K562 (cell line): ENCODE measurements around the gene SV2C. TPM values are rescaled to one million over a fixed set of nuclear protein-coding genes. Genes with fewer than 3 reads are reported as not detected.

Experiments used
- ATAC-seq: fragments of 200-7000 bp; cut with Tn5 transposase; 3 replicates; pipeline ENCODE4 v1.9.1; 2020; ENCODE audit warnings: moderate library complexity
- BruUV-seq: library from RNA; stranded (reverse); fragments of 400-500 nt; replicated peaks from 2 replicates; lab custom pipeline; 2021; lab: Mats Ljungman, UMichigan
- CTCF ChIA-PET: fragments of 300-600 bp; formaldehyde crosslinking; extraction: SDS; loops from one replicate; lab custom pipeline; 2021; ENCODE audit warnings: low intra/inter-chr PET ratio; lab: Yijun Ruan, JAX
- POLR2A ChIA-PET: fragments of 300-600, 350-650 bp; sonication (Branson Sonifier 250); formaldehyde crosslinking; extraction: SDS; loops from one replicate; lab custom pipeline; 2021; ENCODE audit warnings: antibody characterized with exemption, inconsistent platforms; lab: Yijun Ruan, JAX
- DNase-seq, 4 experiments: peaks; one replicate each; pipeline versions ENCODE4 v3.0.0 to v3.0.0-alpha.2; 2011 to 2018; ENCODE audit warnings: low spot score in 3 of 4, mixed read lengths in 3 of 4; ENCODE audit errors: extremely low read depth in 1 of 4
- FAIRE-seq: peaks from 2 replicates; lab custom pipeline; 2011; peaks lifted over from hg19 to GRCh38; lab: Jason Lieb, UNC
- H2AFZ ChIP-seq: 2 replicates; pipeline ENCODE4 v1.6.0; 2011; ENCODE audit warnings: low read depth, low read length, control low read depth, inconsistent platforms
- H3K27ac ChIP-seq: fragments of 200-600 bp; 3 replicates; pipeline ENCODE4 v1.8.0; 2011; ENCODE audit warnings: low read depth, mild to moderate bottlenecking, control low read depth, inconsistent platforms, low read length, moderate library complexity, mixed read lengths; ENCODE audit errors: extremely low read depth
- H3K27me3 ChIP-seq, 2 experiments: fragments of 300-600 bp in 1 of 2; 2 replicates in 1 of 2; 3 replicates in 1 of 2; pipeline versions ENCODE4 v1.6.0 to v1.8.0; 2011; ENCODE audit warnings: inconsistent platforms in 2 of 2, low read length in 2 of 2, mild to moderate bottlenecking in 1 of 2, mixed read lengths in 1 of 2, moderate library complexity in 1 of 2; ENCODE audit not compliant: control insufficient read depth in 2 of 2, insufficient read depth in 2 of 2
- H3K36me3 ChIP-seq: fragments of 300-600 bp; 3 replicates; pipeline ENCODE4 v1.8.0; 2011; ENCODE audit warnings: mild to moderate bottlenecking, low read length, inconsistent platforms; ENCODE audit not compliant: control insufficient read depth, insufficient read depth
- H3K4me1 ChIP-seq, 2 experiments: fragments of 200-600 bp in 1 of 2; replicated peaks in 1 of 2; 2 replicates in 1 of 2; 3 replicates in 1 of 2; pipeline versions ENCODE4 v1.5.1 to v1.8.0; 2011; ENCODE audit warnings: inconsistent platforms in 2 of 2, low read length in 2 of 2, mild to moderate bottlenecking in 1 of 2, mixed read lengths in 1 of 2, moderate library complexity in 1 of 2; ENCODE audit not compliant: control insufficient read depth in 2 of 2, insufficient read depth in 2 of 2
- H3K4me2 ChIP-seq: 2 replicates; pipeline ENCODE4 v1.6.1; 2011; ENCODE audit warnings: low read length, control low read depth, inconsistent platforms, mixed read lengths; ENCODE audit not compliant: insufficient read depth
- H3K4me3 ChIP-seq: fragments of 200-600 bp; sonication (generic), shearing (Covaris generic); 2 replicates; pipeline ENCODE4 v1.5.1; 2016; ENCODE audit warnings: control low read depth, inconsistent platforms
- H3K79me2 ChIP-seq: fragments of 200-600 bp; 3 replicates; pipeline ENCODE4 v1.8.0; 2011; ENCODE audit warnings: low read length, inconsistent platforms; ENCODE audit not compliant: control insufficient read depth, insufficient read depth
- H3K9ac ChIP-seq, 2 experiments: 2 replicates each; pipeline versions ENCODE4 v1.6.0 to v1.6.1; 2011; ENCODE audit warnings: low read depth in 2 of 2, low read length in 2 of 2, control low read depth in 1 of 2, inconsistent platforms in 1 of 2, mild to moderate bottlenecking in 1 of 2, mixed read lengths in 1 of 2; ENCODE audit not compliant: insufficient read depth in 1 of 2
- H3K9me1 ChIP-seq: one replicate; pipeline ENCODE4 v1.6.0; 2011; ENCODE audit warnings: inconsistent platforms, mild to moderate bottlenecking, low read length, moderate library complexity; ENCODE audit not compliant: control insufficient read depth, insufficient read depth
- H3K9me3 ChIP-seq: replicated peaks from 2 replicates; pipeline ENCODE4 v1.5.1; 2011; ENCODE audit warnings: low read depth, low read length, inconsistent platforms; ENCODE audit not compliant: control insufficient read depth, insufficient read depth
- H4K20me1 ChIP-seq: replicated peaks from 2 replicates; pipeline ENCODE4 v1.6.1; 2011; ENCODE audit warnings: low read length, inconsistent platforms, mixed read lengths; ENCODE audit not compliant: control insufficient read depth, insufficient read depth
- FOXA3 ChIP-seq, 2 experiments: fragments of 450-650 bp in 1 of 2; sonication (generic) in 1 of 2; formaldehyde crosslinking; IDR thresholded peaks in 1 of 2; conservative IDR thresholded peaks in 1 of 2; 2 replicates each; pipeline versions ENCODE4 v1.4.0 to v1.8.0; 2020 to 2022; ENCODE audit warnings: mild to moderate bottlenecking in 2 of 2, missing genetic modification reagents in 1 of 2
- GTF2F1 ChIP-seq: IDR thresholded peaks from 2 replicates; pipeline ENCODE4 v1.6.1; 2011; ENCODE audit warnings: low read depth, low read length, improper control_type of control experiment
- LCOR ChIP-seq: sonication (generic); formaldehyde crosslinking; IDR thresholded peaks from 2 replicates; pipeline ENCODE4 v1.8.0; 2022; ENCODE audit warnings: mild to moderate bottlenecking, missing genetic modification reagents
- PTTG1 ChIP-seq: fragments of 450-650 bp; IDR thresholded peaks from 2 replicates; pipeline ENCODE4 v1.6.1; 2016; ENCODE audit warnings: low read depth, mild to moderate bottlenecking, missing genetic modification characterization, missing compliant biosample characterization
- PYGO2 ChIP-seq: fragments of 450-650 bp; IDR thresholded peaks from 2 replicates; pipeline ENCODE4 v1.6.1; 2016; ENCODE audit warnings: mild to moderate bottlenecking, missing genetic modification characterization, moderate library complexity, missing compliant biosample characterization
- RAD51 ChIP-seq: fragments of 450-650 bp; IDR thresholded peaks from 2 replicates; pipeline ENCODE4 v1.7.1; 2016; ENCODE audit warnings: low read depth, mild to moderate bottlenecking, borderline replicate concordance
- RHOXF2B ChIP-seq: fragments of 250-450 bp; sonication (Bioruptor Pico); conservative IDR thresholded peaks from 2 replicates; pipeline ENCODE4 v1.5.1; 2021
- SIRT6 ChIP-seq: IDR thresholded peaks from one replicate; pipeline ENCODE4 v1.6.1; 2012; ENCODE audit warnings: low read depth, mild to moderate bottlenecking, control low read depth, inconsistent platforms, low read length, moderate library complexity
- STAT5A ChIP-seq: IDR thresholded peaks from 2 replicates; pipeline ENCODE4 v1.6.1; 2012; ENCODE audit warnings: low read length, inconsistent platforms, borderline replicate concordance
- ZC3H4 ChIP-seq: sonication (generic); formaldehyde crosslinking; IDR thresholded peaks from 2 replicates; pipeline ENCODE4 v1.9.0; 2021; ENCODE audit warnings: missing genetic modification reagents, borderline replicate concordance
- WGBS: fragments of 100-300 bp; shearing (Covaris generic); methylation state at CpG from one replicate; pipeline ENCODE4 v1.1.6; 2016; ENCODE audit warnings: low coverage, mixed read lengths; ENCODE audit not compliant: insufficient coverage; ENCODE audit errors: missing lambda C conversion rate; 5-methylcytosine and 5-hydroxymethylcytosine counted together
- in situ Hi-C: fragments of 300-500 bp; cut with MboI; formaldehyde crosslinking; loops from 4 replicates; pipeline ENCODE4 v1.15.0; 2018; ENCODE audit warnings: inconsistent platforms, mixed read lengths
- intact Hi-C: fragments of 100-400 bp; cut with micrococcal nuclease; formaldehyde crosslinking; loops from 2 replicates; pipeline ENCODE4 v1.14.2; 2022
- polyA plus RNA-seq, 8 experiments: library from polyadenylated mRNA; depleted of rRNA in 4 of 8; stranded (reverse) in 5 of 8; unstranded in 3 of 8; fragments of >200 nt; fragmentation: Nextera tagmentation in 2 of 8; fragmentation: Illumina TruSeq in 1 of 8; extraction: Ambion mirVana in 2 of 8; extraction: Trizol in 1 of 8; gene quantifications; 2 replicates each; pipeline versions ENCODE4 v1.2.1 to v1.2.3, GENCODE V29; 2011 to 2014; ENCODE audit warnings: inconsistent platforms in 1 of 8, missing spikeins in 1 of 8
- total RNA-seq, 7 experiments: library from RNA; depleted of rRNA in 6 of 7; stranded (reverse); fragments of >200 nt in 6 of 7; fragmentation: Illumina TruSeq in 2 of 7; extraction: Trizol in 2 of 7; gene quantifications; 2 replicates each; pipeline versions ENCODE4 v1.2.1 to v1.2.3, GENCODE V29; 2011 to 2021; ENCODE audit warnings: low replicate concordance in 1 of 7
- TF ChIP-seq, protein P1 (sequence below): sonication (generic); formaldehyde crosslinking; IDR thresholded peaks from 2 replicates; pipeline ENCODE4 v1.8.1; 2023; ENCODE audit warnings: mild to moderate bottlenecking, missing genetic modification reagents
- TF ChIP-seq, protein P2 (sequence below): sonication (generic); formaldehyde crosslinking; IDR thresholded peaks from 2 replicates; pipeline ENCODE4 v1.8.1; 2022; ENCODE audit warnings: missing genetic modification reagents
- TF ChIP-seq, protein P3 (sequence below): fragments of 450-650 bp; formaldehyde crosslinking; IDR thresholded peaks from 2 replicates; pipeline ENCODE4 v1.4.0; 2020; ENCODE audit warnings: mild to moderate bottlenecking, mixed read lengths
- TF ChIP-seq, protein P4 (sequence below): fragments of 450-650 bp; conservative IDR thresholded peaks from 2 replicates; pipeline ENCODE4 v1.6.1; 2016; ENCODE audit warnings: missing genetic modification characterization, low read depth, mild to moderate bottlenecking, missing compliant biosample characterization, moderate library complexity

SV2C gene
- total and polyA plus RNA-seq, 9 of the 15 experiments (the other 6 are each of a cell fraction or from before 2014, with no cell fraction given), result 0.05 TPM; not detected in 8

DNA sequence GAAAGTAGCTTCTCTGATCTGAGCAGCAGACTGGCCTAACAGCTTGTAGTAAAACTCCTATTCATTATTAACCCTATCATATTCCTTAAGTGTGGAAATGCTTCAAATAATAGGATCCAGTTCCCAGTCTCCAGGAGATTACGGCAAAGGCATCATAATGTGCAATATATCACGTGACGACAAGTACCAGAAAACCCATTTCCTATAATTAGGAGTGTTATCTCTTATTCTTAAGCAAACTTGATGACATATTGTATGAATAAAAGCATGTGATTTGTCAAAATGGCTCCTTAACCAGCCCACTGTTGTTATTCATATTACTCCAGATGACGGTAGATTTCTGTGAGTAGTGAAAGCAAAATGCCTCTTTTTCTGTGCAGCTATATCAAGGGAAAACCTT is 2.9 kb downstream of the SV2C start:
- intact Hi-C loops, result no loop called here
- POLR2A ChIA-PET, result interaction anchor here (0.7 kb wide), 1 partner anchor 90 kb away, joined by 3 read pairs; no protein-coding TSS in a partner anchor
- Histone ChIP-seq H4K20me1 (0 out of 2 replicates have a peak, but pooled peaks cover 4% of the 10 kb centered on the region), H3K36me3 (no peaks in the 10 kb centered on the region), H2AFZ (no peak overlapping the region), H3K79me2 (no peaks in the 10 kb centered on the region), H3K27ac (no peak overlapping the region), H3K4me2 (no peak overlapping the region), H3K27me3 (peaks cover 12 to 31% of the 10 kb centered on the region in 2 experiments), H3K4me1 (peaks cover 0 to 9% of the 10 kb centered on the region in 2 experiments; a peak in 1 of 5 replicates), H3K9me3 (no peaks in the 10 kb centered on the region), H3K9me1 (no peaks in the 10 kb centered on the region), H3K4me3 (no peak overlapping the region), H3K9ac (no peak overlapping the region)
- no TSS peak for BruUV-seq
- in situ Hi-C loops, result no loop called here
- ATAC-seq, result no peak
- CTCF ChIA-PET, result no interaction called here
- FAIRE-seq, result no peak
- DNase-seq, result no peak
- WGBS, result 2% methylated on average over 4 of the region's 4 CpGs
- TF ChIP-seq RAD51 (peak; percentile 29; the same call in 1 of the 2 replicates), RHOXF2B (no peak), LCOR (CRISPR knock-in tag) (no peak), ZC3H4 (CRISPR knock-in tag) (no peak), STAT5A (no peak), PYGO2 (tag) (no peak), GTF2F1 (no peak), SIRT6 (no peak), FOXA3 (CRISPR knock-in tag; conservative IDR thresholded peaks at IDR 0.05 in 1 of 2, IDR thresholded peaks at IDR 0.05 in 1 of 2) (no peak), PTTG1 (tag) (no peak)
- TF ChIP-seq, protein P1, sequence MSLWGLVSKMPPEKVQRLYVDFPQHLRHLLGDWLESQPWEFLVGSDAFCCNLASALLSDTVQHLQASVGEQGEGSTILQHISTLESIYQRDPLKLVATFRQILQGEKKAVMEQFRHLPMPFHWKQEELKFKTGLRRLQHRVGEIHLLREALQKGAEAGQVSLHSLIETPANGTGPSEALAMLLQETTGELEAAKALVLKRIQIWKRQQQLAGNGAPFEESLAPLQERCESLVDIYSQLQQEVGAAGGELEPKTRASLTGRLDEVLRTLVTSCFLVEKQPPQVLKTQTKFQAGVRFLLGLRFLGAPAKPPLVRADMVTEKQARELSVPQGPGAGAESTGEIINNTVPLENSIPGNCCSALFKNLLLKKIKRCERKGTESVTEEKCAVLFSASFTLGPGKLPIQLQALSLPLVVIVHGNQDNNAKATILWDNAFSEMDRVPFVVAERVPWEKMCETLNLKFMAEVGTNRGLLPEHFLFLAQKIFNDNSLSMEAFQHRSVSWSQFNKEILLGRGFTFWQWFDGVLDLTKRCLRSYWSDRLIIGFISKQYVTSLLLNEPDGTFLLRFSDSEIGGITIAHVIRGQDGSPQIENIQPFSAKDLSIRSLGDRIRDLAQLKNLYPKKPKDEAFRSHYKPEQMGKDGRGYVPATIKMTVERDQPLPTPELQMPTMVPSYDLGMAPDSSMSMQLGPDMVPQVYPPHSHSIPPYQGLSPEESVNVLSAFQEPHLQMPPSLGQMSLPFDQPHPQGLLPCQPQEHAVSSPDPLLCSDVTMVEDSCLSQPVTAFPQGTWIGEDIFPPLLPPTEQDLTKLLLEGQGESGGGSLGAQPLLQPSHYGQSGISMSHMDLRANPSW (CRISPR knock-in tag), result no peak
- TF ChIP-seq, protein P2, sequence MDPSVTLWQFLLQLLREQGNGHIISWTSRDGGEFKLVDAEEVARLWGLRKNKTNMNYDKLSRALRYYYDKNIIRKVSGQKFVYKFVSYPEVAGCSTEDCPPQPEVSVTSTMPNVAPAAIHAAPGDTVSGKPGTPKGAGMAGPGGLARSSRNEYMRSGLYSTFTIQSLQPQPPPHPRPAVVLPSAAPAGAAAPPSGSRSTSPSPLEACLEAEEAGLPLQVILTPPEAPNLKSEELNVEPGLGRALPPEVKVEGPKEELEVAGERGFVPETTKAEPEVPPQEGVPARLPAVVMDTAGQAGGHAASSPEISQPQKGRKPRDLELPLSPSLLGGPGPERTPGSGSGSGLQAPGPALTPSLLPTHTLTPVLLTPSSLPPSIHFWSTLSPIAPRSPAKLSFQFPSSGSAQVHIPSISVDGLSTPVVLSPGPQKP, result no peak
- TF ChIP-seq, protein P3, sequence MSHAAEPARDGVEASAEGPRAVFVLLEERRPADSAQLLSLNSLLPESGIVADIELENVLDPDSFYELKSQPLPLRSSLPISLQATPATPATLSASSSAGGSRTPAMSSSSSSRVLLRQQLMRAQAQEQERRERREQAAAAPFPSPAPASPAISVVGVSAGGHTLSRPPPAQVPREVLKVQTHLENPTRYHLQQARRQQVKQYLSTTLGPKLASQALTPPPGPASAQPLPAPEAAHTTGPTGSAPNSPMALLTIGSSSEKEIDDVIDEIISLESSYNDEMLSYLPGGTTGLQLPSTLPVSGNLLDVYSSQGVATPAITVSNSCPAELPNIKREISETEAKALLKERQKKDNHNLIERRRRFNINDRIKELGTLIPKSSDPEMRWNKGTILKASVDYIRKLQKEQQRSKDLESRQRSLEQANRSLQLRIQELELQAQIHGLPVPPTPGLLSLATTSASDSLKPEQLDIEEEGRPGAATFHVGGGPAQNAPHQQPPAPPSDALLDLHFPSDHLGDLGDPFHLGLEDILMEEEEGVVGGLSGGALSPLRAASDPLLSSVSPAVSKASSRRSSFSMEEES (CRISPR knock-in tag), result peak; percentile 81
- TF ChIP-seq, protein P4, sequence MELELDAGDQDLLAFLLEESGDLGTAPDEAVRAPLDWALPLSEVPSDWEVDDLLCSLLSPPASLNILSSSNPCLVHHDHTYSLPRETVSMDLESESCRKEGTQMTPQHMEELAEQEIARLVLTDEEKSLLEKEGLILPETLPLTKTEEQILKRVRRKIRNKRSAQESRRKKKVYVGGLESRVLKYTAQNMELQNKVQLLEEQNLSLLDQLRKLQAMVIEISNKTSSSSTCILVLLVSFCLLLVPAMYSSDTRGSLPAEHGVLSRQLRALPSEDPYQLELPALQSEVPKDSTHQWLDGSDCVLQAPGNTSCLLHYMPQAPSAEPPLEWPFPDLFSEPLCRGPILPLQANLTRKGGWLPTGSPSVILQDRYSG, result no peak
